Chondrocyte (in vitro differentiated cells): Measurements from ENCODE around the gene ZSCAN21. TPM values are rescaled to one million over a fixed set of nuclear protein-coding genes. Genes with fewer than 3 reads are reported as not detected.

Source experiments
- DNase-seq: peaks from one replicate; pipeline ENCODE4 v3.0.0; 2021; ENCODE audit warnings: mixed read lengths, low spot score
- H3K27ac Mint-ChIP-seq: one replicate; pipeline ENCODE4 v1.8.0; 2021; ENCODE audit warnings: mild to moderate bottlenecking, moderate library complexity, mixed read lengths; ENCODE audit not compliant: unreplicated experiment
- H3K27me3 Mint-ChIP-seq: 2 replicates; pipeline ENCODE4 v1.8.0; 2021; ENCODE audit warnings: low read depth, mixed read lengths
- H3K36me3 Mint-ChIP-seq: 2 replicates; pipeline ENCODE4 v1.8.0; 2021; ENCODE audit warnings: low read depth, mixed read lengths
- H3K4me1 Mint-ChIP-seq: 2 replicates; pipeline ENCODE4 v1.8.0; 2021; ENCODE audit warnings: low read depth, mild to moderate bottlenecking, mixed read lengths
- H3K4me3 Mint-ChIP-seq: one replicate; pipeline ENCODE4 v1.8.0; 2021; ENCODE audit warnings: mild to moderate bottlenecking, moderate library complexity, mixed read lengths; ENCODE audit not compliant: unreplicated experiment
- H3K9me3 Mint-ChIP-seq: 2 replicates; pipeline ENCODE4 v1.8.0; 2021; ENCODE audit warnings: low read depth, mixed read lengths
- CTCF ChIP-seq: fragments of 200-600 bp; sonication (generic); IDR thresholded peaks from 2 replicates; pipeline ENCODE4 v1.5.0; 2021; ENCODE audit warnings: antibody characterized with exemption, mild to moderate bottlenecking, moderate library complexity
- total RNA-seq: library from RNA; stranded (reverse); gene quantifications from 3 replicates; pipeline ENCODE4 v1.2.1, GENCODE V29; 2021

ZSCAN21 gene
- total RNA-seq, 1 donor from 2014 or later: 13.1 TPM

GRCh38 chr7:100044718-100045117, 4.9 kb upstream of the ZSCAN21 start:
- Mint-ChIP-seq H3K27me3 (no peaks in the 10 kb centered on the region), H3K36me3 (no peaks in the 10 kb centered on the region), H3K4me1 (peaks cover 4% of the 10 kb centered on the region), H3K27ac (no peak overlapping the region), H3K9me3 (no peaks in the 10 kb centered on the region), H3K4me3 (no peak overlapping the region)
- no peak for DNase-seq
- no peak for TF ChIP-seq CTCF

GRCh38 chr7:100048680-100049079, 894 bp upstream of the ZSCAN21 start:
- Mint-ChIP-seq H3K27ac (peak overlapping the region; percentile 27), H3K9me3 (no peaks in the 10 kb centered on the region), H3K4me3 (peak overlapping the region; percentile 45), H3K27me3 (no peaks in the 10 kb centered on the region), H3K36me3 (peaks cover 2% of the 10 kb centered on the region), H3K4me1 (peaks cover 18% of the 10 kb centered on the region)
- DNase-seq: no peak
- no peak for TF ChIP-seq CTCF

- DNase-seq: no peak
- no peak for TF ChIP-seq CTCF
- no peaks in the 10 kb centered on the region for H3K27me3 Mint-ChIP-seq
- H3K4me1 Mint-ChIP-seq: peaks cover 18% of the 10 kb centered on the region
- H3K27ac Mint-ChIP-seq: peak overlapping the region; percentile 1
- H3K36me3 Mint-ChIP-seq: peaks cover 2% of the 10 kb centered on the region
- H3K9me3 Mint-ChIP-seq: no peaks in the 10 kb centered on the region
- peak overlapping the region; percentile 25 for H3K4me3 Mint-ChIP-seq
Observed at GRCh38 chr7:100051611-100052010, 2.0 kb downstream of the ZSCAN21 start.

GRCh38 chr7:100053215-100053614, 3.6 kb downstream of the ZSCAN21 start:
- no peak for DNase-seq
- Mint-ChIP-seq H3K4me3 (no peak overlapping the region), H3K9me3 (no peaks in the 10 kb centered on the region), H3K36me3 (peaks cover 9% of the 10 kb centered on the region), H3K4me1 (peaks cover 18% of the 10 kb centered on the region), H3K27me3 (no peaks in the 10 kb centered on the region), H3K27ac (no peak overlapping the region)
- TF ChIP-seq CTCF: peak; percentile 71

- TF ChIP-seq CTCF: no peak
- Mint-ChIP-seq H3K27ac (no peak overlapping the region), H3K4me3 (no peak overlapping the region), H3K9me3 (no peaks in the 10 kb centered on the region), H3K36me3 (peaks cover 21% of the 10 kb centered on the region), H3K4me1 (no peaks in the 10 kb centered on the region), H3K27me3 (no peaks in the 10 kb centered on the region)
- DNase-seq: no peak
Observed at GRCh38 chr7:100057006-100057405, 7.4 kb downstream of the ZSCAN21 start.
